GM12875 (cell line): Measurements from ENCODE around the gene SYT9.
A peak's percentile ranks its signal among the peaks of the same experiment; 100 is the strongest.

Source experiments
- H3K4me3 ChIP-seq: one replicate; pipeline ENCODE4 v1.5.1; 2011; ENCODE audit warnings: low read depth, low read length, control low read depth
- TF ChIP-seq, protein P1 (sequence below): IDR thresholded peaks from 2 replicates; pipeline ENCODE4 v1.5.1; 2011; ENCODE audit warnings: low read depth, mild to moderate bottlenecking, control low read depth, inconsistent platforms, low read length, moderate library complexity, borderline replicate concordance; ENCODE audit not compliant: insufficient read depth

SYT9 gene, protein sequence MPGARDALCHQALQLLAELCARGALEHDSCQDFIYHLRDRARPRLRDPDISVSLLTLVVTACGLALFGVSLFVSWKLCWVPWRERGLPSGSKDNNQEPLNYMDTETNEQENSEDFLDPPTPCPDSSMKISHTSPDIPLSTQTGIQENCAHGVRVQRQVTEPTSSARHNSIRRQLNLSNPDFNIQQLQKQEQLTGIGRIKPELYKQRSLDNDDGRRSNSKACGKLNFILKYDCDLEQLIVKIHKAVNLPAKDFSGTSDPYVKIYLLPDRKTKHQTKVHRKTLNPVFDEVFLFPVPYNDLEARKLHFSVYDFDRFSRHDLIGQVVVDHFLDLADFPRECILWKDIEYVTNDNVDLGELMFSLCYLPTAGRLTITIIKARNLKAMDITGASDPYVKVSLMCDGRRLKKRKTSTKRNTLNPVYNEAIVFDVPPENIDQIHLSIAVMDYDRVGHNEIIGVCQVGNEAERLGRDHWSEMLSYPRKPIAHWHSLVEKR

GRCh38 chr11:7251836-7252682, at the start of gene SYT9:
SYT9 (plus strand) TSS chr11:7251904; CDS start chr11:7252187, 283 bp downstream.
- H3K4me3 ChIP-seq: peak within 1 kb of the TSS; percentile 2
- TF ChIP-seq, protein P1, sequence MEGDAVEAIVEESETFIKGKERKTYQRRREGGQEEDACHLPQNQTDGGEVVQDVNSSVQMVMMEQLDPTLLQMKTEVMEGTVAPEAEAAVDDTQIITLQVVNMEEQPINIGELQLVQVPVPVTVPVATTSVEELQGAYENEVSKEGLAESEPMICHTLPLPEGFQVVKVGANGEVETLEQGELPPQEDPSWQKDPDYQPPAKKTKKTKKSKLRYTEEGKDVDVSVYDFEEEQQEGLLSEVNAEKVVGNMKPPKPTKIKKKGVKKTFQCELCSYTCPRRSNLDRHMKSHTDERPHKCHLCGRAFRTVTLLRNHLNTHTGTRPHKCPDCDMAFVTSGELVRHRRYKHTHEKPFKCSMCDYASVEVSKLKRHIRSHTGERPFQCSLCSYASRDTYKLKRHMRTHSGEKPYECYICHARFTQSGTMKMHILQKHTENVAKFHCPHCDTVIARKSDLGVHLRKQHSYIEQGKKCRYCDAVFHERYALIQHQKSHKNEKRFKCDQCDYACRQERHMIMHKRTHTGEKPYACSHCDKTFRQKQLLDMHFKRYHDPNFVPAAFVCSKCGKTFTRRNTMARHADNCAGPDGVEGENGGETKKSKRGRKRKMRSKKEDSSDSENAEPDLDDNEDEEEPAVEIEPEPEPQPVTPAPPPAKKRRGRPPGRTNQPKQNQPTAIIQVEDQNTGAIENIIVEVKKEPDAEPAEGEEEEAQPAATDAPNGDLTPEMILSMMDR: no peak

- H3K4me3 ChIP-seq: no peak overlapping the region
- TF ChIP-seq, protein P1: no peak
Measured at GRCh38 chr11:7202412-7202811, 49.3 kb upstream of the SYT9 start.

GRCh38 chr11:7204778-7205177, 46.9 kb upstream of the SYT9 start:
- no peak overlapping the region for H3K4me3 ChIP-seq
- TF ChIP-seq, protein P1: no peak

GRCh38 chr11:7208391-7208790, 43.3 kb upstream of the SYT9 start:
- H3K4me3 ChIP-seq: no peak overlapping the region
- TF ChIP-seq, protein P1: no peak

GRCh38 chr11:7219491-7219890, 32.2 kb upstream of the SYT9 start:
- TF ChIP-seq, protein P1: no peak

DNA sequence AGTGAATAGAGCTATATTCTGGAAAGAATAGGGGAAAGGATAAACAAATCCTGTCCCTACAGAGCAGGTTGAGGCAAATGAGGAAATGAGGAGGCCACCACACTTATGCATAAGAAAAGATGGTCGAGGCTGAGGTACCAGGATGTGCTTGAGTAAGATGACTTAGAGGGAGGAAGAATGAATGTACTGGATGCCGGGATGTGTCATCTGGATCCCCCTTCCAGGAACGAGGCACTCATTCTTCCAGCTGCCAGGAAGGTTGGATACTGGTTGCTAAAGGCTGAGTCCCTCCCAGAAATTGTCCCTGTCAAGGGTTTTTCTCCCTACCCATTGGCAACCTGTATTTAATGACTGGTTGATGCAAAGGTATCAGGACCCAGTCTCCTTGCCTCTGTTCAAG, 31.1 kb upstream of the SYT9 start:
- H3K4me3 ChIP-seq: no peak overlapping the region
- TF ChIP-seq, protein P1: no peak

More at GRCh38 chr11:7219491-7219890, 32.2 kb upstream of the SYT9 start:
- H3K4me3 ChIP-seq: no peak overlapping the region
